Caco-2 (cell line): Measurements from ENCODE around the gene PHF13. TPM values are rescaled to one million over a fixed set of nuclear protein-coding genes. Genes with fewer than 3 reads are reported as not detected.
A peak's percentile ranks its signal among the peaks of the same experiment; 100 is the strongest.

Source experiments
- BruUV-seq: library from RNA; stranded (reverse); fragments of 400-500 nt; replicated peaks from 2 replicates; lab custom pipeline; 2021; lab: Mats Ljungman, UMichigan
- CTCF ChIA-PET: fragments of 300-600 bp; sonication (Branson Sonifier 250); formaldehyde crosslinking; loops from one replicate; lab custom pipeline; 2022; ENCODE audit warnings: antibody characterized with exemption; lab: Charles Lee
- POLR2A ChIA-PET: fragments of 300-600 bp; sonication (Branson Sonifier 250); formaldehyde crosslinking; loops from one replicate; lab custom pipeline; 2022; ENCODE audit warnings: antibody characterized with exemption; lab: Charles Lee
- DNase-seq, 2 experiments: peaks; one replicate each; pipeline versions ENCODE4 v3.0.0 to v3.0.0-alpha.2; 2020 to 2022
- H3K27me3 ChIP-seq: replicated peaks from 2 replicates; pipeline ENCODE4 v1.6.0; 2011; ENCODE audit warnings: low read length; ENCODE audit not compliant: control insufficient read depth, insufficient read depth
- H3K36me3 ChIP-seq: 2 replicates; pipeline ENCODE4 v1.5.1; 2011; ENCODE audit warnings: low read length; ENCODE audit not compliant: control insufficient read depth, insufficient read depth
- H3K4me1 ChIP-seq: fragments of 250-450 bp; sonication (Bioruptor Pico); 2 replicates; pipeline ENCODE4 v1.5.1; 2020; ENCODE audit warnings: mild to moderate bottlenecking
- H3K4me3 ChIP-seq: 2 replicates; pipeline ENCODE4 v1.5.1; 2011; ENCODE audit warnings: low read depth, mild to moderate bottlenecking, control low read depth, low read length
- H3K9me3 ChIP-seq: fragments of 250-450 bp; sonication (Bioruptor Pico); 2 replicates; pipeline ENCODE4 v1.5.1; 2020; ENCODE audit warnings: mild to moderate bottlenecking, moderate library complexity
- H3K27ac Mint-ChIP-seq: one replicate; pipeline ENCODE4 v1.8.0; 2022; ENCODE audit warnings: mixed read lengths; ENCODE audit not compliant: unreplicated experiment
- H3K27me3 Mint-ChIP-seq: one replicate; pipeline ENCODE4 v1.8.0; 2022; ENCODE audit warnings: mixed read lengths; ENCODE audit not compliant: insufficient read depth, unreplicated experiment
- H3K36me3 Mint-ChIP-seq: one replicate; pipeline ENCODE4 v1.8.0; 2022; ENCODE audit warnings: mild to moderate bottlenecking, mixed read lengths; ENCODE audit not compliant: insufficient read depth, unreplicated experiment
- H3K4me1 Mint-ChIP-seq: one replicate; pipeline ENCODE4 v1.8.0; 2022; ENCODE audit warnings: low read depth, mixed read lengths; ENCODE audit not compliant: unreplicated experiment
- H3K4me3 Mint-ChIP-seq: one replicate; pipeline ENCODE4 v1.8.0; 2022; ENCODE audit warnings: mild to moderate bottlenecking, moderate library complexity, mixed read lengths; ENCODE audit not compliant: unreplicated experiment
- H3K9me3 Mint-ChIP-seq: one replicate; pipeline ENCODE4 v1.8.0; 2022; ENCODE audit warnings: mixed read lengths; ENCODE audit not compliant: unreplicated experiment
- CTCF ChIP-seq, 2 experiments: fragments of 200-600 bp in 1 of 2; IDR thresholded peaks; 1 replicate in 1 of 2; 2 replicates in 1 of 2; pipeline versions ENCODE4 v1.5.1 to v1.8.0; 2011 to 2022; ENCODE audit warnings: antibody characterized with exemption in 1 of 2, control low read depth in 1 of 2, inconsistent platforms in 1 of 2, low read depth in 1 of 2, low read length in 1 of 2, mild to moderate bottlenecking in 1 of 2, moderate library complexity in 1 of 2; ENCODE audit not compliant: insufficient read depth in 1 of 2, severe bottlenecking in 1 of 2, unreplicated experiment in 1 of 2
- intact Hi-C: fragments of 100-400 bp; cut with micrococcal nuclease; formaldehyde crosslinking; loops from one replicate; pipeline ENCODE4 v1.10.0; 2022; ENCODE audit not compliant: unreplicated experiment
- total RNA-seq: library from RNA; stranded (reverse); gene quantifications from 2 replicates; pipeline ENCODE4 v1.2.3, GENCODE V29; 2022

Gene PHF13
- total RNA-seq, 1 experiment from 2014 or later = 21.8 TPM

GRCh38 chr1:6631058-6631457 is 17.5 kb downstream of the PHF13 start:
- ChIA-PET CTCF (no interaction called here), POLR2A (no interaction called here)
- H3K4me1 Mint-ChIP-seq = no peaks in the 10 kb centered on the region
- BruUV-seq = no TSS peak
- no peaks in the 10 kb centered on the region for H3K27me3 ChIP-seq
- no peaks in the 10 kb centered on the region for H3K9me3 Mint-ChIP-seq
- H3K36me3 Mint-ChIP-seq = peaks cover 22% of the 10 kb centered on the region
- no peak for DNase-seq
- no peaks in the 10 kb centered on the region for H3K27me3 Mint-ChIP-seq
- no peaks in the 10 kb centered on the region for H3K4me1 ChIP-seq
- intact Hi-C loops = no loop called here
- no peak overlapping the region for H3K4me3 Mint-ChIP-seq
- no peaks in the 10 kb centered on the region for H3K9me3 ChIP-seq
- no peak for TF ChIP-seq CTCF (IDR thresholded peaks at IDR 0.05; ENCODE audit: insufficient read depth in 1 of 2, low read depth in 1 of 2, low read length in 1 of 2, severe bottlenecking in 1 of 2, unreplicated experiment in 1 of 2)
- no peak overlapping the region for H3K4me3 ChIP-seq
- no peak overlapping the region for H3K27ac Mint-ChIP-seq
- H3K36me3 ChIP-seq = no peaks in the 10 kb centered on the region; the same call in none of the 2 replicates

- ChIA-PET POLR2A (no interaction called here), CTCF (no interaction called here)
- H3K4me3 Mint-ChIP-seq = no peak overlapping the region
- no peaks in the 10 kb centered on the region for H3K27me3 Mint-ChIP-seq
- BruUV-seq = no TSS peak
- H3K9me3 Mint-ChIP-seq = no peaks in the 10 kb centered on the region
- Histone ChIP-seq H3K9me3 (no peaks in the 10 kb centered on the region), H3K27me3 (no peaks in the 10 kb centered on the region), H3K4me1 (no peaks in the 10 kb centered on the region), H3K4me3 (no peak overlapping the region), H3K36me3 (no peaks in the 10 kb centered on the region; the same call in none of the 2 replicates)
- H3K4me1 Mint-ChIP-seq = no peaks in the 10 kb centered on the region
- TF ChIP-seq CTCF (IDR thresholded peaks at IDR 0.05; ENCODE audit: insufficient read depth in 1 of 2, low read depth in 1 of 2, low read length in 1 of 2, severe bottlenecking in 1 of 2, unreplicated experiment in 1 of 2) = no peak
- intact Hi-C loops = no loop called here
- H3K27ac Mint-ChIP-seq = no peak overlapping the region
- peaks cover 28% of the 10 kb centered on the region for H3K36me3 Mint-ChIP-seq
- no peak for DNase-seq
Observed at GRCh38 chr1:6632588-6633514, 19.3 kb downstream of the PHF13 start.

GRCh38 chr1:6634371-6635052 is 21.0 kb downstream of the PHF13 start:
- peak in 1 of 2 experiments; percentile 64 for TF ChIP-seq CTCF (IDR thresholded peaks at IDR 0.05; ENCODE audit: insufficient read depth in 1 of 2, low read depth in 1 of 2, low read length in 1 of 2, severe bottlenecking in 1 of 2, unreplicated experiment in 1 of 2)
- Histone ChIP-seq H3K27me3 (no peaks in the 10 kb centered on the region), H3K9me3 (no peaks in the 10 kb centered on the region), H3K4me1 (no peaks in the 10 kb centered on the region), H3K36me3 (no peaks in the 10 kb centered on the region; the same call in none of the 2 replicates), H3K4me3 (no peak overlapping the region)
- ChIA-PET CTCF (interaction anchor here (0.5 to 0.8 kb wide), 4 partner anchors 9 to 170 kb away, joined by 4 to 8 read pairs (median 5); partner anchors contain the start of gene ZBTB48), POLR2A (no interaction called here)
- Mint-ChIP-seq H3K9me3 (no peaks in the 10 kb centered on the region), H3K4me3 (no peak overlapping the region), H3K36me3 (peaks cover 21% of the 10 kb centered on the region), H3K4me1 (no peaks in the 10 kb centered on the region), H3K27ac (no peak overlapping the region), H3K27me3 (no peaks in the 10 kb centered on the region)
- intact Hi-C loops = no loop called here
- peak; percentile 51 to 69 for DNase-seq
- BruUV-seq = no TSS peak
